Anterior cingulate cortex (tissue), 58 donors: Measurements from ENCODE around the gene SLC5A12.

Experiments
- DNase-seq, 58 donors: peaks; one replicate each; lab custom pipeline; 2025; lab: John Stamatoyannopoulos, UW

The SLC5A12 gene

DNA sequence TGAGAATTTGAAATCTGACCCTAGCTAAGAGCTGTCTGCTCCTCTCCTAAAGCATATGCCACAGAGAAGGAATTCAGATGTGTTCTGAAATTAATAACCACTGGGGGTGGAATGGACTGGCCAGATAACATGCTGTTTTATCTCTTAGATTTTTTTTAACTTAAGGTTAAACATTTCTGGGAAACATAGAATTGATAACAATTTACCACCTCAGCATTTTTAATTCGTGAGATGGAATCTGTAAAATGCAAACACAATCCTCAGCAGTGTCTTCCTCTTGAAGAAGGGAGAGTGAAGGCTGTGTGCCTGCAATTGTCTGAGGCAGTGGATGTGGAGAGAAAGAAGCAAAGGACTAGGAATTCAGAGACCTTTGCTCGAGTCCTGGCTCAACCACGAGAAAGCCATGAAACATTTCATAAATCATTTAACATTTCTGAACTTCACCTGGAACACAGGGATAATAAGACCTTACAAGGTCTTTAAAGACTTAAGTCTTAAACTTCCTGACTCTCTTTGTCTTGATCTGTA lies at the start of gene SLC5A12:
TSS of gene SLC5A12 (minus strand) at position 113 of the 528 bp plus-strand sequence. CDS start 346 bp downstream, outside the sequence.
- no peak for DNase-seq

GRCh38 chr11:26769027-26769426 lies 47.2 kb upstream of the SLC5A12 start:
- no peak for DNase-seq

GRCh38 chr11:26767060-26767459 lies 45.2 kb upstream of the SLC5A12 start:
- DNase-seq: no peak

GRCh38 chr11:26765323-26765722 lies 43.5 kb upstream of the SLC5A12 start:
- DNase-seq: no peak

DNA sequence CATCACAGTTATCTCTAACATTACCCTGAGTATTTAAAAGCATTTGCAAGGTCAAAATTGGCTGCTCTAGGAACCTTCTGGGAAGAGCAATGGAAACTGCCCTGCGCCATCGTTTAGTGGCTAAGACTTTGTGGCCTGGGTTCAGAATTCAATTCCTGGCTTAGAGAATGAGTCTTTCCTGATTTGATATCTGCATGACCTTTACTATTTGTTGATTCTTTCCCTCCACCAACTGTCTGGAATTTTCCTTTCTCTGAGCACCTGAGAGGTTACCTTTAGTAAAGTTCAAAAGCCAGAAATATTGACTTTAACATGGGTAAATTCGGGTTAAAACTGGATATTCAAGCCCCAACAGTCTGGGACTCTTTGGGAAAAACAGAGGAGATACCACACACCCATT lies 43.0 kb upstream of the SLC5A12 start:
- no peak for DNase-seq

DNA sequence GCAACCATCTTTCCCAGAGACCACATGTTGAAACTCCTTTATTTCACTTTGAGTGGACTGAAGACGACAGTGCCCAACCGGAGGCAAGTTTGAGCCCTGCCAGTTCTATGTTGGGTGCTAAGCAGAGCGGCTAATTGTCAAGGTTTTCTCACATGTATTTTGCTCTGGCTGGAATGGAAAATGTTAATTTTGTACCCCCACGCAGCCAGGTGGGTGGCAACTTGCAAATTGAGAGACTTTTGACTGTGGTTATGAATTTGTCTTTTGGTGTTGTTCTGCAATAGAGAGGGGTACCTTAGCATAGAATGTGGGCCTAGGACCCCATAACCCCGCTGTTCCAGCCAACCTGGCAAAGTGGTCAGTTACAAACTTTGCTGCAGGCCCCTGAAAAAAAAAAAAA lies 42.5 kb upstream of the SLC5A12 start:
- no peak for DNase-seq

DNA sequence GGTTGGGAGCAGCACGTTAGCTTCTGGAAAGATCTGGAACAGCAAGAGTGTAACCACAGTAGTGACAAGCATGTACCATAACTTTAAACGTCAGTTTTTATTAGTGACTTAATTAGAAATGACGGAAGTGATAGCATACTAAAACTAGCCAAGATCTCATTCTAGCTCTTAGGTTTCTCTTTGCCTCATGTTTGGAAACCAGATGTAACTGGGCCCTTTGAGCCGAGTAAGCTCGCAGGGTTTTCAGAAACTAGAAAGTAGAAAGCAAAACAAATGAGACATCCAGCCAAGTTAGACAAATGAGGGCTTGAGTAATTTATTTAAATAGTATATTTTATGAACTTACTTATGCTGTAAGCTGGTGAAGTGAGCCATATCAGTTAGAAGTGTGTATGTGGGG lies 40.2 kb upstream of the SLC5A12 start:
- DNase-seq: no peak

DNA sequence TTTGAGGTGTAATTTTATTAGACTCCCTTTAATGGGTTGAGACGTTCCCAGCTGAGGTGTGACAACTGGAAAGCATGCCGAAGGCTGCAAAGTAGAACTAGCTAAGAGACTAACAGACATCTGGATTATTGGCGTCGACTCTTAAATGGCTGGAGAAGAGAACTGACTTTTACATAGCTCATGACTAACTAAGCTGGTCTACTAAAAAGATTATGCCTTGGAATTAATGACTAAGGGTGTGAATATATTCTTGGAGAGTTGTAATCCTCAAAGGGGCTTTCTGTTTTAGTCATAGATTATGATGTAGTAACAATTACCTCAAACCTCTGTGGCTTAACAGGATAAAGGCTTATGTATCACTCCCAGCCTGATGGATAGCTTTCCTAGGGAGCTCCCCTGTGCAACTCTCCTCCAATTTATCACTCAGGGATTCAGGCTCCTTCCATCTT lies 39.5 kb upstream of the SLC5A12 start:
- no peak for DNase-seq

- no peak for DNase-seq
Measured at GRCh38 chr11:26757995-26758394, 36.1 kb upstream of the SLC5A12 start.

DNA sequence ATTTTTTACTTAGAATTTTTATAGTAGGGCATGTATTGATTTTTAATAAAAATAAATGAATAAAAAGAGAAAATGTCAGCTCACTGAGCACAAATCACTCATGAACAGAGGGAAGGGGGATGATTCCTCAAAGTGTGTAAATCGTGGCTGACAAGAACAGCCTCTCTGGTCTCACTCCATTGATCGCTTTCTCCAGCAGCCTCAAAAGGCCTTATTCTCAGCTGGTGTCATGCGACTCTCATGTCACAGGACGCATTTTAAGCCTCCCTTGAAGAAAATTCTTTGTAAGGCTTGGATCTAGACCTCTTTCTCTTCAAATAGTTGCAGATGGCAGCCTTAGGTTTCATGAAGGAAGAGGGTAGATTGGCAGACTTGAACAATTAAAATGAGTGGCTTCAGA lies 33.9 kb upstream of the SLC5A12 start:
- no peak for DNase-seq

GRCh38 chr11:26753723-26754504 lies 32.1 kb upstream of the SLC5A12 start:
- peak in 33 of 58 donors; percentile 1 to 67 (median 23) for DNase-seq

DNA sequence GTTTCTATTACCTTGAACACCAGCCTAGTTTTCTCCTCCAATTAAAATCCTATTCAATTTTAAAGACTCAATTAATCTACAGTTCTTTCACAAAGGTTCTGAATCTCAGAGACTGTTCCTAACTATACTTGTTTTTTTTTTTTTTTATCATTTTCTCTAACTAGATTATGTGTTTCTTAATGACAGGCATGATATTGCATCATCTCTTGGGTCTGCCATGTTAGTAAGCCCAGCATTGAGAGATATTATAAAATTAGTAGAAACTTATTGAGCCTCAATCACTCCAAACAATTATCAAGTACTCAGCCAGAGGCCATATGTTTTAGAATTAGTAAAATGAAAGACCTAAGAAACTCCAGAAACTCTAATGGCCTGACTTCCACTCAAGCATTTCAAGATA lies 28.1 kb upstream of the SLC5A12 start:
- no peak for DNase-seq

- DNase-seq: no peak
Measured at GRCh38 chr11:26743622-26744021, 21.8 kb upstream of the SLC5A12 start.

DNA sequence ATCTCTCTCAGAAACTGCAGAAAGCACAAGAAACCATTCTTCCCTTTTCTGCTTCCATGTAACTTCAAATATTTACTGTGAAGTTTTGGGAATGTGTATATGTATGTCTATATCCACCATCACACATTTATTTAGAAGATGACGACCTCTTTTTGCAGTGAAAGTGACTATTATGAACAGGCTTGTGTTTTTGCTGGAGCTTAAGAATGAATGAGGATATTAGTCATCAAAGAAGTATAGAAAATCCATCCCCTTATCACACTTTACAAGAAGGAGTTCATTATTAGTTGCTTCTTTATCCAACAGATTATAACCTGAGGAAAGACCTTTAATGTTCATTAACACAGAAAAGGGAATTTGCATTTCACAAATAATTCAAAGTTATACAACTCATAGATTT lies 21.1 kb upstream of the SLC5A12 start:
- DNase-seq: no peak

- DNase-seq: no peak
Measured at GRCh38 chr11:26741036-26741435, 19.2 kb upstream of the SLC5A12 start.

GRCh38 chr11:26739366-26740073 lies 17.7 kb upstream of the SLC5A12 start:
- no peak for DNase-seq

DNA sequence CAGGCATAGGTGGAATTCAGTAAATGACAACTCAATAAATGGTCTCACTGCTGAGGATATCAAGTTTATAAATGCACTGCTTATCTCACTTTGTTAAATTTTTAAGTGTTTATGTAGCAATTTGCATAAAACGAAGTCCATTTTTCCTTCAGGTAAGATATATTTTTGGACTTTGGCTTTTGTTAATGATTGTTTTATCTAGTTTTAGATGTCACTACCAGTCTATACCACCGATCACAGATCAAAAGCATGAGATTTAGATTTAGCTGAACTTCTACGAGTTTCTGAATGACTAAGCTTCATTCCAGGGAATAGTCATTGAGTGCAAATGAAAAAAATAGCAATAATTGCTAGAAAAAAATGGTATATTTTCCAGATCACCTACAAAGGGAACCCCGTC lies 12.8 kb upstream of the SLC5A12 start:
- DNase-seq: no peak

DNA sequence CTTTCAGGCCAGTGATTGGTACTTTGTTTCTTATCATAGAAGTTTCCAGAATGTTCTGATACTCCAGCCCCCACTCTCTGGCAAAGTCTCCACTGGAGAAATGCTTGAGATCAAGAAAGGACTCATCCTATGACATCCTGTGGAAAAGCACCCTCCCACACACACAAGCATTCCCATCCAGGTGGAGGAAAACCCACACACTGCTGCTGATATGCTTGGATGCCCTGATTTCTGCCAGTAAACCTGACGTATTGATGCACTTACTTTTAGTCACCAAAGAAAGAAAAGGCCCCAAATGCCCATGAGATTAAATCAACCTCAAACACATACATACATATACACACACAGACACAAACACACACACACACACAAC lies 9.2 kb upstream of the SLC5A12 start:
- peak in 5 of 58 donors; percentile 1 to 12 (median 6) for DNase-seq

DNA sequence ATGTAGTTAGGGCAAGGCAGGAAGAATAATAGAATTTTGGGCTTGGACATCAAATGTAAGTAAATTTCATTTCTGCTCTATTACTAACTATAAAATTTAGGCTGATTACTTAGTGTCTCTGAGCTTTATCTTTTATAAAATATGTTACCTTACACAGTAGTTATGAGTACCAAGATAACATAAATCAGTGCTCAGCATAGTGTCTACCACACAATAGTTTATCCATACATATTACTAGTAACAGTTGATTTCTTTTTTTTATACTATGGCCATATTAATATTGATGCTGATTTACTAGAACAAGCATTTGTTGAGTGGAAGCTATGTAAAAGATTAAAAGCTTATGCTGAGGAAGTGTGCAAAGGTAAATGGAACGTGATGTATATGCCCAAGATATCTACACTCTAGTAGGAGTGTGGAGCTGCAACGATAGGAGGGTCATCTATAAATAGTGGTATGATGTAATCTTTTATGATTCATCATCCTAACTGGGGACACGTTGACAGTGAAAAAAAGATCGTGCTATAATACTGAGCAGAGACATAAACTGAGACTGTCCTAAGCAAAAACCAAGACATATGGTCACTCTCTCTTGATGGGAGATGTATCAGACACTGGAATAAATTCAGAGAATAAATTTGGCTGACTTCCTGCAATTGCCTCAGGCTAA lies 8.7 kb upstream of the SLC5A12 start:
- no peak for DNase-seq

DNA sequence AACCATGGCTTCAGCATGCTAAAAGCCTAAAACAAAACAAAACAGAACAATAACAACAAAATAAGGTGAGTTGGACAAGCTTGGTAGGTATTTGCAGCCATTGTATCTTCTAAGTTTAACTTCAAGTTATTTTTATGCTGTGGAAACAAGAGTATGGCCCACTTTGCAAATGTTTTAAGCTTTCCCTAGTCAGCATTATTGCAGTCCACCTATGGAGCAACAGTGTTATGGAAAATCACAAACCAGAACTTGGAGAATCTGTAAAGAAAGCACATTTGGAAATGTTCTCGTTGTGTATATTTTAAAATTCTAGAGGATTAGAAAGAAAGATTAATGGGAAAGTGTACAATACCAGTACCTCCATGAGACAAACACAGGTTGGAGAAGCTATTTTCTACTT lies 7.4 kb upstream of the SLC5A12 start:
- DNase-seq: no peak

- DNase-seq: no peak
Measured at GRCh38 chr11:26726960-26727359, 5.1 kb upstream of the SLC5A12 start.
